Posterior cingulate gyrus (tissue), 11 donors: ENCODE data around the gene MAP3K14.

ENCODE experiments used
- DNase-seq, 10 donors: peaks; one replicate each; pipeline versions ENCODE4 v3.0.0 to v3.0.0-alpha.2; 2020 to 2021; ENCODE audit warnings: mixed read lengths in 3 of 10
- intact Hi-C: fragments of 100-400 bp; cut with DNase I; formaldehyde crosslinking; loops from one replicate; pipeline ENCODE4 v1.15.1; 2023

MAP3K14 gene

DNA sequence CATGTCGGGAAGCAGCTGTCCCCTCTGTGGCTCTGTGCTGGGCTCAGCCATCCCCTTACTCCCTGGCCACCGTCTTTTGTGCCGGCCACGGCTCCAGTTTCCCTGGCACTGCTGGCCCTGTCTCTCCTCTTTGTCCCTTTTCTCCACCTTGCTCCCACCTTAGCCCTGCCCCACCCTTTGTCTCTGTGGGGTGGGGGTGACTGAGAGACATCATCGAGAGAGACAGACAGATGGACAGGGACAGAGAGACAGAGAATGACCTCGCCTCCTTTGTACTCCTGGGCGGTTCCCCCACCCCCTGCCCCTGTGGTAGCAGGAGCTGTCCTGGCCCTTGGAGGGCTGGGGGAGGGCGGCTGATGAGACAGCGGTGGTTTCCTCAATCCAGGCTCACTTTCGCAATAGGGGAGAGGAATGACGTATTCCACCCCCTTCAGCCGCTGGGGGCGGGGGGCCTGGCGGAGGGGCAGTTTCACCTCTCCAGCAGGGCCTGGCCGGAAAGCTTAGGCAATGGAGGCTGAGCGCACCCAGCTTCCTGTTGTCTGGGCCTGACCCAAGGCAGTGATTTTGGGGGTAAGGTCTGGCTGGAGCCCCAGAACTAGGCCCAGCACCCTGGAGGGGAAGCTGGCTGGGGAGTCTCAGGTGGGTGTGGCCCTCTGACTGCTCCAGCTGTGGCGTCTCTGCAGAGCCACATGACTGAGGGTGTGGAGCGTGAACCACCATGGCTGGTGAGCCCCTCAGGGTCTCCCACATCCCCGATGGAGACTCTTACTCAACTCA lies 87.9 kb downstream of the MAP3K14 start:
- peak in 4 of 10 donors; percentile 49 to 94 (median 70) for DNase-seq
- intact Hi-C loops, result no loop called here

DNA sequence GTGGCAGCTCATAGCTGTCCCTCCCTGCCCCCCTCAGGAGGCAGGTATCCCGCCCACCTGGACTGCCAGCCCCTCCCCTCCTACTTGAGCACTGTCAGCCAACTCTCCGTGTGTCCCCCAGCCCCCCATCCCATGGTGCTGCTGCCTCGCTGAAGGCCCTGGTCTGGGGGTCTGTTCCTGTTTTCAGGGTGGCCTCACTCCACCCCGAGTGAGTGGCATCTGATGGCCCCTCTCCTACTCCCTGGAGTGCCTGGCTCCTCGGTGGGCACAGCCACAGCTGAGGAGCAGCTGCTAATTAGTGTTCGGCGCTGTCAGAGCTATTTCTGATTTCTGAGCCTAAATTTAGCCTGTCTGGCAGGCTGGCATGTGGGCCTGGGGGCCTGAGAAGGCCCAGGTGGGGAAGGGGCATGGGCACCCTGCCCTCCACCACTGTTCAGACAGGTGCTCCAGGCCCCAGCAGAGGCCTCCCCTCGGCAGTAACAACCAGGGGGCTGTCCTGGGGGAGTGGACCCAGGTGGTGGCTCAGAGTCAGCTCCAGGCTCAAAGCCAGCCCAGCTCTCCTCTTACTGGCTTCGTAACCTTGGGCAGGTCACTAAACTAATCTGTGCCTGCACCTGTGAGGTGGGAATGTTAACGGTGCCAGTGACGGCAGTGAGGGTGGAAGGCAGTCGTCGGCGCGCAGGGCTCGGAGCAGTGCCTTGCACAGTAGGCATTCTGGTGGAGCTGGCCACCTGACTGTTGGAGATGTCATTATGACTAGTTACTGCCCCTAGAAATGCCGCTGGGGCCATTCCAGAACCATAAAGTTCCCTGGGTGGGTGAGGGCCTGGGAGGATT lies 88.7 kb downstream of the MAP3K14 start:
- peak in 3 of 10 donors; percentile 12 to 82 (median 64) for DNase-seq
- intact Hi-C loops, result no loop called here

DNA sequence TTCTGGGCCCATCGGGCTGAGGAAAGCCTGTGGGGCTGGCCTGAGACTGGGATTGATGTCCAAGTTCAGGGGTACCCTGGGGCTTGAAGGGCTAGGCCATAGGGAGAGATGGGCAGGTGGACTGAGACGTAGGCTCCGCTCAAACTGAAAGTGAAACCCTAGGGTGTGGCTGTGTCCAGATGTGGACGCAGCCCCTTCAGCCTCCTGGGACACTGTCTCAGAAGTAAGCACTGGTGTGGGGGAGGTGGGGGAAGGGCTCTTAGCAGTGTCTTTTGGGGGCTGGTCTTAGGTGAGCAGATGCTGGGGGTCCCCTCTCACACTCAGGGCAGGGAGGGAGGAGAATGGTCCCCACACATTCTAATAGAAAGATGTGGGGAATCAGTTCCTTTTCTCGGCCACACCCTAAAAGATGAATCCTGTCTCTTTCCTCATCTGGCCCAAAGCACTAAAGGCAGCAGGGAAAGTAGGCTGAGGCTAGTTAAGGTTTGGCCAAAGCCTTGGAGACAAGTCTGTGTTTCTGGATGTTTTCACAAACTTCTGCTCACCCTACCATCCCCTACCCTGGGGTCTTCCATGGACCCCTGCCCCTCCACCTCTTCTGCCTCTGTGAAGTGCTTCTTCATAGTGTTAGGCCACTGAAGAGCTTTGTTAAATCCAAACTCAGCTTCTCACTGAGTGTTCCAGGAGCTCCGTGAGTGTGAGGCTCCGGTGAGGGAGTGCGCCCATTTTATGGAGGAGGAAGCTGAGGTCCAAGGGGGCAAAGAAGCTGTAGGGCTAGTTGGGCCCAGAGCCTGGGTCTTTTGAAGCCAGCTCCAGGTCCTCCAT lies 89.5 kb downstream of the MAP3K14 start:
- intact Hi-C loops, result no loop called here
- DNase-seq, result peak in 2 of 10 donors; percentile 32 to 40

GRCh38 chr17:45226576-45226975 lies 90.2 kb downstream of the MAP3K14 start:
- intact Hi-C loops, result no loop called here
- DNase-seq, result peak in 1 of 10 donors; percentile 7

DNA sequence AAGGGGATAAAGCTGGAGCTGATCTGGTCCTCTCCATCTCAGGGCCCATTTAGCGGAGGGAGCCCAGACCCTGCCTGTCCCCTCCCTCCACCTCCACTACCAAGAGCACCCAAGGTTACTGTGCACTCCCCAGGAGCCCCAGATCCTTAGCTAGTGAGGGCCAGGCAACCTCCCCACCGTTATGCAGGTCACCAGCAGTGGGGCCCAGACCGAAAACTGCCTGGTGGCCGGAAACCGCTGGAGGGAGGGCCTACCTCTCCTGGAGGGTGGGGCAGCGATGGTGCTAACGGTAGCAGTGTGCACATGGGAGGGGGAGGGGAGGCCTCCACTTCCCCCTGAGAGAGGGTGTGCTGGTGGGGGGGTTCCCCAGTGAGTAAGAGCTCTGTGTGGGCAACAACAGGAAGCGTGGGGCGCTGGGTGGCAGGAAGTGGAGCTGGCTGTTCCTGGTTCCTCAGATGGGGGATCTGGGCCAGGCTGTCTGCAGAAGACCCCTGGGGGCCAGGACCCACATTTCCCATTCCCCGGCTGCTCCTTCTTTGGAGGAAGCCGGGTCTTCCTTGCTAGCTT lies 90.8 kb downstream of the MAP3K14 start:
- intact Hi-C loops, result no loop called here
- DNase-seq, result peak in 6 of 10 donors; percentile 27 to 90 (median 50)

DNA sequence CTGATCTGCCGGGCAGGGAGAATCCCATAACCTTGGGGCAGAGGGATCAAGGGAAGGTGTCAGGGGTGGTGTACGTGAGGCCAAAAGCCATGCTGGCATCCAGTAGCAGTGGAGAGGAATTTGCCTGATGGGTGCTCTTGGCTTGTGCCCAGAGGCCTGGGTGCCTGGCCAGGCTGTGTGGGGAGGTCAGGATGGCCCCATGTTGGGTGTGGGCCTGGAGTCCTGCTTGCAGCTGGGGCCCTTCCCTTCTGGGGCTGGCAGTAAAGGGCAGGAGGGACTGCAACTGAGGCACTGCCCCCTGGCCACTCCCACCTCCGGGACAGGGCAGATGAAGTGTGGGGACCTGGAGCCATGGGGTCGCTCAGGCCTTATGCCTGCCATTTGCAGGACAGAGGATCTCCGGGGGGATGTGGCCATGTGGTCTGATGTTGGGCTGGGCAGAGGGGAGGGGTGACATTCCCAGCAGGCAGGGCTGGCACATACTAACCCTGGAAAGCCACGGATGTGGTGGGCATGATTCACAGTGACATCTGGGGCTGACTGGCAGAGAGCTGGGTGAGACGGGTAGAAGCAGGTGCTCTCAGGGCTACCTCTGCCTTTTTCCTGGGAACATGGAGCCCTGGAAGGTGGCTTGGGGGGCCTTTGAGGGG lies 91.6 kb downstream of the MAP3K14 start:
- intact Hi-C loops, result no loop called here
- DNase-seq, result peak in 2 of 10 donors; percentile 60 to 74

DNA sequence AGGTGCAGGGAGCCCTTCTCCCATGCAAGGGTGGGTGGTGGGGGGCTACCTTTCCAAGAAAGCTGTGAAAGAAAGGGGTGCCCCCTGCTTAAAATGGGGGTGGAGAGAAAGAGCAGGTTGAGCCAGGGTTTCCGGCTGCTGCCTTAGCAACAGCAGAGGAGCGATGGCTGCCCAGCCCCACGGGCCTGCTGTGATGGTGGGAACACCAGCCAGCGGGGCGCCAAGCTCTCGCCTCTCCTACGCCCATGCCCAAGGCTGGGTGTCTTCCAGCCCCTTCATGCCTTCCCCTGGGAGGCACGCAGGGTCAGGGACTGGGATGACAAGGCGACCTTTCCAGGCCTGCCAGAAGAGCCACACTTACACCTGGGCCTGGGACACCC lies 92.2 kb downstream of the MAP3K14 start:
- intact Hi-C loops, result no loop called here
- peak in 2 of 10 donors; percentile 76 to 90 for DNase-seq

DNA sequence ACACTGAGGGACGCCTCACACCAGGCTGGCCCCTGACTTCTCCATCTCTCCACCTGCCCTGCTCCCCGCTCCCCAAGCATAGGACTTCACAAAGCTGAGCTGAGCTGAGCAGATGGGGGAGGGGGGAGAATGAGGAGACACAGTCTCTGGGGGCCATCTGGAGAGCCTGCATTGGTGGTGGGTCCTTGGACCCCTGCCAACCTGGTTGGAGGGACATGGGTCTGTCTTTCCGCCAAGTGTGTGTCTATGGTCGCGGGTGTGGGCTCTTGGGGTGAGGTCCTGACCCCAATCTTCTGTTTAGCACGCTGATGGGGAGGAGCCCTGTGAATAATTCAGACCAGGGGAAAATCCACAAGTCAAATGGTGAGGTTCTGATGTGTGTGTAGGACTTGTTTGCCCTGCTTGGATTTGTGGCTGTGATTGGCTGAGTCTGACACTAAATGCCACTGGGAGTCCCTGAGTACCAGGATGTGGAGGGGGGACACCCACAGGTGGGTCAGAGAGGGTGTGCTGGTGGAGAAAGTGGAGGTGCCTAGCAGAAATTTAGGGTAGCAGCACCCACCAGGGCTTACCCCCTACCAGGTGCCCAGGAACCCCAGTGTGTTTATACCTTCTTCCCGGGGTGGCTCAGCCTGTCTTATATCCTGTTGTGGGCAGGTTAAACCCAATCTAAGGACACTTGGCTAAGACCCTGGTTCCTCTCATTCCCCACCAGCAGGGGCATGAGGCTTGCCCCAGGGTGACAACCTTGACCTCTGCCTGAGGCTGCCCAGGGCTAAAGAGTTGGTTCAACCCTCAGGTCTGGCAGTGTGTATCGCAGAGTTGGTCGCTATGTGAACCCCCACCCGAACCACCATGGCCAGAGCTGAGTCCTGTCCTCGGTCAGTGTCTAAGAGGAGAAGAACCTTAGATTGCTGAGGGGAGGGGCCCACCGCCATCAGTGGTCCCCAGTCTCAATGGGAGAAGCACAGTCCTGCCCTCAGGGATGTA lies 93.0 kb downstream of the MAP3K14 start:
- intact Hi-C loops, result no loop called here
- peak in 2 of 10 donors; percentile 53 to 73 for DNase-seq

GRCh38 chr17:45222996-45223538 lies 93.8 kb downstream of the MAP3K14 start:
- DNase-seq, result peak in 2 of 10 donors; percentile 68 to 78
- intact Hi-C loops, result no loop called here

DNA sequence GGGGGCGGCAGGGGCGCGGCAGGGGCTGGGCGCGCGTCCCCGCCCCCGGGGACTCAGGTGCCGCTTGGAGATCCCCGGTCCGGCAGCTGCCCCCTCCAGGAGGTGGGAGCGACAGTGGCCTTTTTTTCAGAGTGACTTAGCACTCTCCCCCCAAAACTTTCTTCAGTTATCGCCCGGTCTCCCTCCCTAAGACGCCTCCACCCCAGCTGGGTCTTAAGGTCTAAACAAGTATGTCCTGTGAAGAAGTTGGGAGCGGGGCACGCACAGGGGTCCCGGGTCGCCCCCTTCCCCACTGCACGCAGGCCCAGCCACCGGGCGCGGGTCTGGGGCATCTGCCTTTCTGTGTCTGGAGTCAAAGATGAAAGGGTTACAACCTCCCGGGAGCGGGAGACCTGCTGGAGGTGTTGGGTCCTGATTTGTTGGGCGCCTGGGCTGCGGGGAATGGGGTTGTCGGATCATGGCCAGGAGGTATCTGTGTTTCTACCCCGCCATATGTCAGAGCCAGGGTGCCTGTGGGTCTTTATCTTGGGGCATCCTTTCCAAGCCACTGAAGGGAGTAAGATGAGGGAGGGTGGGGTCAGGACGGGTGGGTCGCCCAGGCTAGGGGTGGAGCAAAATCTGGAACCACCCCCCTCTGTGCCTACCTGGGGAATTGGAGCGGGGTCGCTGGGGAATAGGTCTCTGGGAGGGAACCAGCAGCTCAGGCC lies 94.4 kb downstream of the MAP3K14 start:
- DNase-seq, result peak in 2 of 10 donors; percentile 59 to 61

GRCh38 chr17:45222014-45222288 lies 94.9 kb downstream of the MAP3K14 start:
- peak in 1 of 10 donors; percentile 72 for DNase-seq
- intact Hi-C loops, result no loop called here

More for the DNA sequence above, 94.4 kb downstream of the MAP3K14 start:
- intact Hi-C loops, result no loop called here

DNA sequence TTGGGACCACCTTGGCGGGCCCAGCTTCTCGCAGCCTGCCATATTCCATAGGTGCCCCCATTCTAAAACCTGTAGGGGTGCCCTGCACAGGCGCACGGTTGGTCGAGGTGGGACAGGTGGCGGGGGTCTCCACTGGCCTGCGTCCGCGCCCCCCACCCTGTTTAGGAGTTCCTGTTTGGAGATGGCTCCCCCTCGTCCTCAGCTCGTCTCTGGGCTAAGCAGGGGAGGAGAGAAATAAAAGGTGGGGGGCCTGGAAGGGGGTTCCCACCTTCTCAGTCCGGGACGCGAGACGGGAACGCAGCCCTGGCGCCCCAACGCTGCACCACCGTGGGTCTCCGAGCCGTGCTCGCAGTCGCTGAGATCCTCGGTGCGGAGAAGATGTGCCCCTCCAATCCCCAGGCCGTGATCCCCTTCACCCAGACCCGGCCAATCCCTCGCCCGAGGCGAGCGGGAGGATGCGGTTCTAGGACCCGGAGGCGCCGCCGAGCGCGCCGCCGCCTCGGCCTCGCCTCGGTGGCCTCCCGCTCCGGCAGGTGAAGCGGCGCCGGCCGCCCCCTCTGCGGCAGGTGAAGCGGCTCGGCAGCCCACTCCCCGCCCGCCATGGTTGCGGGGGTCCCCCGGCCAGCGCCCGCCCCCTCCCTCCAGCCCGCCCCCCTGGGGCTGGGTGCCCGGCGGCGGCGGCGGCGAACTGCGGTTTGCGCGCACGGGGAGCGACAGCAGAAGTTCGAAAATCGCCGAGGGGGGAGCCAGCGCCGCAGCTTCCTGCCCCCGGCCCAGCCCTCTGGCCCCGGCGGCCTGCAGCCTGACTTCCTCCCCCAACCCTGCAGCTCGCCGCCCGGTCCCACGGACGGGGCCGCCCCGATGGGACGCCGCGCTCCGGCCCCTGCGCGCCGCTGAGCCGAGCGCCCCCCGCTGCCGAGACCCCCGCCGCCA lies 95.5 kb downstream of the MAP3K14 start, which contains the start of gene FMNL1:
FMNL1 (plus strand) TSS at position 805 of the 933 bp plus-strand sequence. CDS start 240 bp downstream, outside the sequence.
- DNase-seq, result peak in 3 of 10 donors; percentile 38 to 90 (median 79)
- intact Hi-C loops, result no loop called here

DNA sequence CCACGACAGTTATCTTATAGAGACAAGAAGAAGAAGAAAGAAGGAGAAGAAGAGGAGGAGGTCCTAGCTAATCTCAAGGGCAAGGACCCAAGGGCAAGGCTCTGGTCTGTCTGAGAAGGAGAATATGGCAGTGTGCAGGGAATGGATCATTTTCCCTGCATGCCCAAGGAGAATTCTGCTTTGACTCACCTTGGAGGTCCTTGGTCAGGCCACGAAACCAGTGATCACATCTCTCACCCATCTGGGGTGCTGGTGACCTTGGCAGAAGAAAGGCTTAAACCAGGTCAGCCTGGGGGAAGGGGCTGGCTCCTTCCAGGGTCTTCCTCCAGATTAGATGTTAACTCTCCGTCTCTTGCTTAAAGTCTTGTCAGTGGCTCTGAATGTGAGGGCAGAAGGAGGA lies 96.7 kb downstream of the MAP3K14 start:
- intact Hi-C loops, result no loop called here
- DNase-seq, result peak in 2 of 10 donors; percentile 24 to 27

GRCh38 chr17:45218895-45219661 lies 97.7 kb downstream of the MAP3K14 start:
- DNase-seq, result peak; percentile 78 to 98 (median 94)
- intact Hi-C loops, result loop anchor here (1.0 kb wide), 1 partner anchor 166 kb away; no protein-coding TSS in a partner anchor
